ENCODE results near the gene SYTL3.

GRCh38 chr6:158737082-158737709, 87.3 kb downstream of the SYTL3 start:
- no peak for TF ChIP-seq CTCF (IDR thresholded peaks at IDR 0.05)
- no peak for TF ChIP-seq POLR2A (IDR thresholded peaks at IDR 0.05; ENCODE audit: low read depth)
- TF ChIP-seq POLR2AphosphoS5 (IDR thresholded peaks at IDR 0.05), result no peak
- TF ChIP-seq EP300 (IDR thresholded peaks at IDR 0.05), result no peak
